Spleen (tissue), 11 donors: ENCODE data around the gene ASPDH. TPM values are rescaled to one million over a fixed set of nuclear protein-coding genes. Genes with fewer than 3 reads are reported as not detected.

ENCODE experiments used
- DNase-seq: peaks from one replicate; pipeline ENCODE4 v3.0.0-alpha.2; 2020
- H3K27ac ChIP-seq, 8 donors: fragments of 200-600 bp; sonication (generic) in 7 of 8; 1 replicate in 4 of 8; 2 replicates in 4 of 8; pipeline versions ENCODE4 v1.5.0 to v1.8.0; 2016 to 2021; ENCODE audit warnings: inconsistent platforms in 4 of 8, mild to moderate bottlenecking in 4 of 8, moderate library complexity in 1 of 8
- H3K27me3 ChIP-seq, 7 donors: fragments of 200-600 bp; sonication (generic) in 6 of 7; replicated peaks in 1 of 7; 1 replicate in 4 of 7; 2 replicates in 3 of 7; pipeline versions ENCODE4 v1.5.0 to v1.8.0; 2016 to 2021; ENCODE audit warnings: inconsistent platforms in 3 of 7, mild to moderate bottlenecking in 1 of 7
- H3K36me3 ChIP-seq, 6 donors: fragments of 200-600 bp; sonication (generic) in 5 of 6; 1 replicate in 4 of 6; 2 replicates in 2 of 6; pipeline versions ENCODE4 v1.5.0 to v1.8.0; 2016 to 2021; ENCODE audit warnings: inconsistent platforms in 2 of 6
- H3K4me1 ChIP-seq, 6 donors: fragments of 200-600 bp; sonication (generic) in 5 of 6; 1 replicate in 3 of 6; 2 replicates in 3 of 6; pipeline versions ENCODE4 v1.5.0 to v1.8.0; 2016 to 2021; ENCODE audit warnings: inconsistent platforms in 3 of 6
- H3K4me3 ChIP-seq, 8 donors: fragments of 200-600 bp; sonication (generic) in 7 of 8; 1 replicate in 4 of 8; 2 replicates in 4 of 8; pipeline versions ENCODE4 v1.5.0 to v1.8.0; 2016 to 2021; ENCODE audit warnings: inconsistent platforms in 4 of 8, mild to moderate bottlenecking in 4 of 8, moderate library complexity in 2 of 8
- H3K9me3 ChIP-seq, 8 donors: fragments of 200-600 bp; sonication (generic) in 7 of 8; 1 replicate in 4 of 8; 2 replicates in 4 of 8; pipeline versions ENCODE4 v1.5.0 to v1.8.0; 2016 to 2021; ENCODE audit warnings: inconsistent platforms in 4 of 8
- CTCF ChIP-seq, 11 experiments: fragments of 200-600 bp in 7 of 11; fragments of 450-650 bp in 4 of 11; sonication (generic) in 4 of 11; IDR thresholded peaks in 8 of 11; conservative IDR thresholded peaks in 3 of 11; 1 replicate in 7 of 11; 2 replicates in 4 of 11; pipeline versions ENCODE4 v1.4.0 to v1.8.0; 2016 to 2021; ENCODE audit warnings: antibody characterized with exemption in 11 of 11, inconsistent platforms in 4 of 11, mild to moderate bottlenecking in 1 of 11
- POLR2A ChIP-seq, 3 donors: fragments of 450-650 bp; IDR thresholded peaks; one replicate each; pipeline ENCODE4 v1.5.1; 2017; ENCODE audit warnings: antibody characterized with exemption in 3 of 3, mild to moderate bottlenecking in 1 of 3
- POLR2AphosphoS5 ChIP-seq, 3 donors: sonication (generic); formaldehyde crosslinking; IDR thresholded peaks; one replicate each; pipeline ENCODE4 v1.5.1; 2017; ENCODE audit warnings: antibody characterized with exemption in 3 of 3
- WGBS, 5 donors: extraction: QIAGEN DNeasy Blood & Tissue Kit in 3 of 5; methylation state at CpG; one replicate each; pipeline versions ENCODE4 v1.1.5 to v1.1.7; 2013 to 2018; 5-methylcytosine and 5-hydroxymethylcytosine counted together
- intact Hi-C: fragments of 100-400 bp; cut with DNase I; formaldehyde crosslinking; loops from one replicate; pipeline ENCODE4 v1.15.0; 2023; ENCODE audit warnings: low total_unique reads
- polyA plus RNA-seq, 3 donors: library from polyadenylated mRNA; stranded (reverse); fragments of 200-250 nt; gene quantifications; one replicate each; pipeline ENCODE4 v1.2.1, GENCODE V29; 2013
- total RNA-seq, 7 donors: library from RNA; depleted of rRNA in 3 of 7; stranded (reverse); fragments of >200 nt in 3 of 7; fragmentation: NEBNext Ultra II Directional in 4 of 7; extraction: Animal tissue kit (Norgen Biotek cat#: 25700) in 4 of 7; gene quantifications; one replicate each; pipeline versions ENCODE4 v1.1.0 to v1.2.1, GENCODE V29; 2016 to 2021
- donor health status: healthy with polysubstance abuse.
- donor health status: DM: no; HTN: no; CAD: no; lungs with moderate emphysema.
- donor health status: DM: no; HTN: no; CAD: no.
- donor health status: Bipolar disorder and iron deficiency.
- donor health status: healthy.
- donor health status: DM: no; HTN: no; CAD: no.
- donor health status: DM: yes; HTN: yes; CAD: no.

ASPDH gene
- total and polyA plus RNA-seq, 10 donors = not detected

GRCh38 chr19:50516964-50517703, 3.4 kb upstream of the ASPDH start:
- peak; percentile 71 for DNase-seq
- 68 to 85% (median 74%) methylated on average over 46 to 53 of the region's 53 CpGs for WGBS, 5 donors
- Histone ChIP-seq H3K4me1 (peaks cover 0 to 3% (median 0%) of the 10 kb centered on the region in 6 donors), H3K4me3 (no peak overlapping the region), H3K27ac (no peak overlapping the region), H3K36me3 (no peaks in the 10 kb centered on the region), H3K9me3 (no peaks in the 10 kb centered on the region), H3K27me3 (peaks cover 0 to 60% (median 5%) of the 10 kb centered on the region in 7 donors)
- no peak for TF ChIP-seq CTCF (IDR thresholded peaks at IDR 0.05 in 8 of 11, conservative IDR thresholded peaks at IDR 0.05 in 3 of 11)
- no peak for TF ChIP-seq POLR2AphosphoS5 (IDR thresholded peaks at IDR 0.05)
- no peak for TF ChIP-seq POLR2A (IDR thresholded peaks at IDR 0.05)
- intact Hi-C loops = no loop called here

GRCh38 chr19:50516456-50516855, 2.7 kb upstream of the ASPDH start:
- 63 to 72% (median 65%) methylated on average over 11 to 12 of the region's 12 CpGs for WGBS, 5 donors
- intact Hi-C loops = no loop called here
- TF ChIP-seq POLR2A (IDR thresholded peaks at IDR 0.05) = no peak
- no peak for TF ChIP-seq CTCF (IDR thresholded peaks at IDR 0.05 in 8 of 11, conservative IDR thresholded peaks at IDR 0.05 in 3 of 11)
- Histone ChIP-seq H3K27me3 (peaks cover 0 to 60% (median 5%) of the 10 kb centered on the region in 7 donors), H3K4me1 (peaks cover 0 to 10% (median under 1%) of the 10 kb centered on the region in 6 donors), H3K4me3 (no peak overlapping the region), H3K27ac (no peak overlapping the region), H3K36me3 (no peaks in the 10 kb centered on the region), H3K9me3 (no peaks in the 10 kb centered on the region)
- DNase-seq = peak; percentile 51

DNA sequence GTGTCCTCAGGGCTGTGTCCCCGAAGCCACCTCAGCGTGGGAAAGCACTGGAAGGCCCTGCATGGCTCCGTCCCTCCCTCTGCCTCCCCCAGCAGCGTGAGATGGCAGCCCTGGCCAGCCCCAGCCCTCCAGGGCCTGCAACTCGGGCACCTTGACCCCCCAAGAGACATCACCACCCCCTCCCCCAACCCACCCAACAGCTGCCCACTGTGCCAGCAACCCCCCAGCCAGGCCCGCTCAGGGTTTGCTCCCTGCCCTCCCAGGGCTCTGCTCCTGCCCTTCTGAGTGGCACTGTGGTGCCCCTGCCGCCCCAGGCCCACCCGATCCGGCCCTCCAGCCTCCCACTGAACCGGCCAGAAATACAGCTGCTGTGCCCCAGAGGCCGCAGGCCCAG, 1.5 kb upstream of the ASPDH start:
- Histone ChIP-seq H3K9me3 (no peaks in the 10 kb centered on the region), H3K27ac (no peak overlapping the region), H3K36me3 (no peaks in the 10 kb centered on the region), H3K4me3 (no peak overlapping the region), H3K27me3 (peaks cover 0 to 60% (median 5%) of the 10 kb centered on the region in 7 donors), H3K4me1 (peaks cover 0 to 16% (median 9%) of the 10 kb centered on the region in 6 donors)
- DNase-seq = peak; percentile 75
- 56 to 78% (median 75%) methylated on average over 6 to 11 of the region's 11 CpGs for WGBS, 5 donors
- intact Hi-C loops = no loop called here
- TF ChIP-seq CTCF (IDR thresholded peaks at IDR 0.05 in 8 of 11, conservative IDR thresholded peaks at IDR 0.05 in 3 of 11) (no peak), POLR2AphosphoS5 (IDR thresholded peaks at IDR 0.05) (peak in 1 of 3 donors; percentile 14)

GRCh38 chr19:50514346-50515167, 844 bp upstream of the ASPDH start:
- TF ChIP-seq CTCF (IDR thresholded peaks at IDR 0.05 in 8 of 11, conservative IDR thresholded peaks at IDR 0.05 in 3 of 11) = no peak
- no peak for TF ChIP-seq POLR2A (IDR thresholded peaks at IDR 0.05)
- peak in 2 of 3 donors; percentile 9 to 42 for TF ChIP-seq POLR2AphosphoS5 (IDR thresholded peaks at IDR 0.05)
- peak; percentile 74 for DNase-seq
- H3K4me1 ChIP-seq = peaks cover 0 to 20% (median 13%) of the 10 kb centered on the region in 6 donors
- no peak overlapping the region for H3K27ac ChIP-seq
- intact Hi-C loops = no loop called here
- WGBS, 5 donors = 43 to 63% (median 52%) methylated on average over 35 to 38 of the region's 38 CpGs
- no peaks in the 10 kb centered on the region for H3K9me3 ChIP-seq
- no peaks in the 10 kb centered on the region for H3K36me3 ChIP-seq
- H3K27me3 ChIP-seq = peaks cover 0 to 60% (median 5%) of the 10 kb centered on the region in 7 donors
- no peak overlapping the region for H3K4me3 ChIP-seq
